ENCODE measurements around the gene OPN3. TPM values are rescaled to one million over a fixed set of nuclear protein-coding genes. Genes with fewer than 3 reads are reported as not detected.

The OPN3 gene
- total and polyA plus RNA-seq, 12 donors: 4.1 to 42.9 (median 9.7) TPM

DNA sequence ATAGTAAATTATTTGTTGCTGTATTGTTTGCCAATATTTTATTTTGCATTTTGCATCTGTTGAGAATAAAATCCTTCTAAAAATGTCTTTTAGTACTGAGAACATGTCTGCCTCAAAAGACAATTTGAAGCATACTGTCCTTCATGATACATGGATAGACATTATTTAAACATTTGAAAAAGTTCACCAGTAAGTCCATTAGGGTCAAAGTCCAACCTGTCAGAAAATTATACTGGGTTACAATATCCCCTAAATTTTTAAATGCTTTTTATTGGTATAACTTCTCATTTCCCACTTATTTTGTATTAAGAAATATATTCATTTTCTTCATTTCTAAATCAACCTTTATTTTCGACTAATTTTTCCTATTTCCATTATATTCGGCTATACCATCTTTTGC lies 9.3 kb downstream of the OPN3 start:
- no peak for TF ChIP-seq POLR2A (IDR thresholded peaks at IDR 0.05)
- TF ChIP-seq, protein P1, sequence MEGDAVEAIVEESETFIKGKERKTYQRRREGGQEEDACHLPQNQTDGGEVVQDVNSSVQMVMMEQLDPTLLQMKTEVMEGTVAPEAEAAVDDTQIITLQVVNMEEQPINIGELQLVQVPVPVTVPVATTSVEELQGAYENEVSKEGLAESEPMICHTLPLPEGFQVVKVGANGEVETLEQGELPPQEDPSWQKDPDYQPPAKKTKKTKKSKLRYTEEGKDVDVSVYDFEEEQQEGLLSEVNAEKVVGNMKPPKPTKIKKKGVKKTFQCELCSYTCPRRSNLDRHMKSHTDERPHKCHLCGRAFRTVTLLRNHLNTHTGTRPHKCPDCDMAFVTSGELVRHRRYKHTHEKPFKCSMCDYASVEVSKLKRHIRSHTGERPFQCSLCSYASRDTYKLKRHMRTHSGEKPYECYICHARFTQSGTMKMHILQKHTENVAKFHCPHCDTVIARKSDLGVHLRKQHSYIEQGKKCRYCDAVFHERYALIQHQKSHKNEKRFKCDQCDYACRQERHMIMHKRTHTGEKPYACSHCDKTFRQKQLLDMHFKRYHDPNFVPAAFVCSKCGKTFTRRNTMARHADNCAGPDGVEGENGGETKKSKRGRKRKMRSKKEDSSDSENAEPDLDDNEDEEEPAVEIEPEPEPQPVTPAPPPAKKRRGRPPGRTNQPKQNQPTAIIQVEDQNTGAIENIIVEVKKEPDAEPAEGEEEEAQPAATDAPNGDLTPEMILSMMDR (IDR thresholded peaks at IDR 0.05): no peak
- H3K27me3 ChIP-seq: no peaks in the 10 kb centered on the region
- intact Hi-C loops (cut with DNase I): no loop called here

DNA sequence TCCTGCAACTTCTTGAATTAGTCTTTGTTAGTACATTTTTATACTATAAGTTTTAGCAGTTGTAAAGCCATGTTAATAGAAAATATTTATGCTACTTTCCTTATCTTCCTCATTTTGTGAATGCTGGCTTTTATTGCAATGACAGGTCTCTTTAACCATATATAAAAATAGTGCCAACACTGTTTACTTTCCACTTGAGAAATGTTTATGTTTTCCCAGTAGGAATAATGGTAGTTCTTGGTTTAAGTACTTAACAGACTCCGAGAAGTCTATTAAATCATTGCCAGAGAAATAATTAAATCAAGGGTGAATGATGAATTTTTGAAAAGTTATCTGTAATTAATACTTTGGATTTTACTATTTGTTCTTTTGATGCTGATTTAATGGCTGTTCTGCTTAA lies 9.7 kb downstream of the OPN3 start:
- TF ChIP-seq, protein P1 (IDR thresholded peaks at IDR 0.05): no peak
- TF ChIP-seq POLR2A (IDR thresholded peaks at IDR 0.05): no peak

More for the DNA sequence above, 9.3 kb downstream of the OPN3 start:
- no peak overlapping the region for H3K4me3 ChIP-seq
- H3K4me1 ChIP-seq (replicated peaks in 1 of 2): no peaks in the 10 kb centered on the region
- 95 to 97% (median 96%) methylated on average over 2 of the region's 2 CpGs for WGBS, 4 donors
- DNase-seq: no peak
- no peak overlapping the region for H3K27ac ChIP-seq
- H3K36me3 ChIP-seq (replicated peaks in 1 of 2): no peaks in the 10 kb centered on the region
- H3K9me3 ChIP-seq (replicated peaks in 1 of 3): no peaks in the 10 kb centered on the region

DNA sequence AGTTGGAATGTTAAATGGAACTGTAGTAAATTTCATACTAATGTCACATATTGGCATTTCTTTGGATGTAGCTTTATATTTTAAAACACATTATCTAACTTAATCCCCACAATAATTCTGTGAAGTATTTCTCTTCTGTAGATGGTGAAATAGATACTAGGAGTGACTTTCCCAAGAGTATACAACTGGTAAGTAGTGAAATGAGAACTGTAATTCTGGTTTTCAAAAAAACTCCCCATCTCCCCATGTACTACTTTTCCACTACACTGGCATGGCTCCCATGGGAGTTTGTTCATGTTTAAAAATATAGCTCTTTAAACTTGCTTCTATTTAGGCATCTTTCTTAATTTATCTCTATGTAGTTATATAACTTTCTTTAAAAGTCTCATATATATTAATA lies 10.2 kb downstream of the OPN3 start:
- no peaks in the 10 kb centered on the region for H3K9me3 ChIP-seq (replicated peaks in 1 of 3)
- no peaks in the 10 kb centered on the region for H3K4me1 ChIP-seq (replicated peaks in 1 of 2)
- no peaks in the 10 kb centered on the region for H3K27me3 ChIP-seq
- intact Hi-C loops (cut with DNase I): no loop called here
- DNase-seq: no peak
- no peaks in the 10 kb centered on the region for H3K36me3 ChIP-seq (replicated peaks in 1 of 2)
- TF ChIP-seq, protein P1 (IDR thresholded peaks at IDR 0.05): no peak
- no peak for TF ChIP-seq POLR2A (IDR thresholded peaks at IDR 0.05)
- H3K27ac ChIP-seq: no peak overlapping the region
- H3K4me3 ChIP-seq: no peak overlapping the region

More for the DNA sequence above, 9.7 kb downstream of the OPN3 start:
- no peak overlapping the region for H3K27ac ChIP-seq
- no peaks in the 10 kb centered on the region for H3K27me3 ChIP-seq
- no peak overlapping the region for H3K4me3 ChIP-seq
- no peaks in the 10 kb centered on the region for H3K36me3 ChIP-seq (replicated peaks in 1 of 2)
- 89 to 95% (median 93%) methylated on average over 1 of the region's 1 CpG for WGBS, 4 donors
- intact Hi-C loops (cut with DNase I): no loop called here
- no peak for DNase-seq
- no peaks in the 10 kb centered on the region for H3K9me3 ChIP-seq (replicated peaks in 1 of 3)
- H3K4me1 ChIP-seq (replicated peaks in 1 of 2): no peaks in the 10 kb centered on the region

DNA sequence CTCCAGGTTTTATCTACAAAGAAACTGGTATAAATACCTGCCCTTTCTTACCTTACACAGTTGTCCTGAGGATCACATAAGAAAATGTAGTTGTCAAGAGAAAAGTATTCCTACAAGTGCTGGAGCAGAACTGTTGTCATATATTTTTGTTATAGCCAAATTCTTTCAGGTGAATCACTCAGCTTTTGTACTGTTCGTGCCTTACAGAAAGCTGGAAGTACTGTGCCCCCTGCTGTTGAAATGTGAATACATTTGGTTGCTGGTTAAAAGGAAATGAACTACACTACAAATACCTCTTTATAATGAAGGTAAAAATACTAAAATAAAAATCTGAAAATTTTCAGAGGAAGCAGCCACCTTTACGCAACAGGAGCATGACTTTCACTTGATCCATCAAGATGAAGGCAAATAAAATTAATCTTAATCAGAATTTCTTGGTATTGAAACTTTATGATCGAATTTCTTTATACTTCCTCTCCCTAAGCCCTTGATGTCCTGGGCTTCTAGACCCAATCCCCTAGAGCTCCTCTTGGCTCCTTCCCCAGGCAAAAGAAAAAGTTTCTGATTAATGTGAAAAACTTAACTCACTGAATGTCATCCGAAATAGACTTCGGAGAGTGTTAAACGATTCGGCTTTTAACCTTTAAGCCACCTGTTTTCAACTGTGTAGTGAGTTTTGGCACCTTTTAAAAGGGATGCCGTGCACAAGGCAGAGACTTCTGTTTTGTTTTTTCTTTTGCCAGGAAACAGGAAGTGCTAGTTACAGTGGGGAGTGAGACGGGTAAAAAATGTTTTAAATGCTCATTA lies 12.5 kb downstream of the OPN3 start:
- Histone ChIP-seq H3K4me1 (replicated peaks in 1 of 2) (no peaks in the 10 kb centered on the region), H3K27me3 (no peaks in the 10 kb centered on the region), H3K9me3 (replicated peaks in 1 of 3) (no peaks in the 10 kb centered on the region), H3K36me3 (replicated peaks in 1 of 2) (no peaks in the 10 kb centered on the region), H3K4me3 (no peak overlapping the region), H3K27ac (no peak overlapping the region)
- intact Hi-C loops (cut with DNase I): loop anchor here (10.0 kb wide), 1 partner anchor 93 kb away; the partner anchor contains the start of gene KMO (in 2 of the 2)
- TF ChIP-seq, protein P1 (IDR thresholded peaks at IDR 0.05): peak; percentile 53 to 70 (median 65)
- no peak for TF ChIP-seq POLR2A (IDR thresholded peaks at IDR 0.05)
- WGBS, 4 donors: 43 to 50% (median 45%) methylated on average over 8 to 9 of the region's 9 CpGs
- peak in 5 of 7 donors; percentile 39 to 63 (median 50) for DNase-seq
